ENCODE measurements around the gene MIDN.

MIDN gene

DNA sequence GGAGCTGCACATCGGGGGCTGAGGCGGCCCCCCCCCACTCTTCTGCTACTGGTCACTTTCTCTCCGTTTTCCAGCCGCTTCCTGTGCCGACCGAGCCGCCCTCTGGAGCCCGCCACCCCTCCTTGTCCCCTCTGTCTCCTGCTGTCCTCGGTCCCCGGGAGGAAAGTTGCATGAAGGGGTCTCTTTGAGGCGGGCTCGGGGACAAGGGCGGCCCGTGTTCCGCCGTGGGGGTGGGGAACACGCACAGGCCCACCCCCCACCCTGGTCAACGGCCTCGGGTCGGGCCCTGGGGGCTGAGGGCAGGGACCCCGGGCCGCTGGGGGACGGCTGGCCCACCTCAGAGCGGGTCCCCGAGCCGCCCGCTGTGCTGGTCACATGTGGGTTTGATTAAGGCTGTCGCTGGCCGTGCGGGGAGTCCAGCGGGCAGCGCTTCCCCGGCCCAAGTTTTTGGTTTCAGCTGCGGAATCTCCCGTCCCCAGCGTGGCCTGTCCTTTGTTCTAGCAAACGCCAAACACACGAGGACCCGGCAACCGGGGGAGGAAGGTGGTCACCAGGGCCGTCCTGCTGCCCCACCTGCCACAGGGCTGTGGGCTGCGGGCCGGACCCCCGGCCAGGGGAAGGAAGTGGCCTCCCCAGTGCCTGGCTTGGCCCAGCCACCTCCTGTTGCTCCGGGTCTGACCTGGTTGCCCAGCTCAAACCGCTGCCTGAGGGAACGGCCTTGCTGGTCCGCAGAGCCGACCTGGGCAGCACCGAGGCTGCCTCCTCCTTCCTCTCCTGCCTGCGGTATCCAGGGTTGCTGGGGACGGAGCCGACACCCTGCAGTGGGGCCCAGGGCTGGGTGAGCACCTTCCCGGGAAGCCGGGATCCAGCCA is 39.2 kb downstream of the MIDN start:
- H3K27ac ChIP-seq: no peak overlapping the region
- TF ChIP-seq ZFX (IDR thresholded peaks at IDR 0.05): no peak
- TF ChIP-seq, protein P1, sequence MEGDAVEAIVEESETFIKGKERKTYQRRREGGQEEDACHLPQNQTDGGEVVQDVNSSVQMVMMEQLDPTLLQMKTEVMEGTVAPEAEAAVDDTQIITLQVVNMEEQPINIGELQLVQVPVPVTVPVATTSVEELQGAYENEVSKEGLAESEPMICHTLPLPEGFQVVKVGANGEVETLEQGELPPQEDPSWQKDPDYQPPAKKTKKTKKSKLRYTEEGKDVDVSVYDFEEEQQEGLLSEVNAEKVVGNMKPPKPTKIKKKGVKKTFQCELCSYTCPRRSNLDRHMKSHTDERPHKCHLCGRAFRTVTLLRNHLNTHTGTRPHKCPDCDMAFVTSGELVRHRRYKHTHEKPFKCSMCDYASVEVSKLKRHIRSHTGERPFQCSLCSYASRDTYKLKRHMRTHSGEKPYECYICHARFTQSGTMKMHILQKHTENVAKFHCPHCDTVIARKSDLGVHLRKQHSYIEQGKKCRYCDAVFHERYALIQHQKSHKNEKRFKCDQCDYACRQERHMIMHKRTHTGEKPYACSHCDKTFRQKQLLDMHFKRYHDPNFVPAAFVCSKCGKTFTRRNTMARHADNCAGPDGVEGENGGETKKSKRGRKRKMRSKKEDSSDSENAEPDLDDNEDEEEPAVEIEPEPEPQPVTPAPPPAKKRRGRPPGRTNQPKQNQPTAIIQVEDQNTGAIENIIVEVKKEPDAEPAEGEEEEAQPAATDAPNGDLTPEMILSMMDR (conservative IDR thresholded peaks at IDR 0.05): no peak

DNA sequence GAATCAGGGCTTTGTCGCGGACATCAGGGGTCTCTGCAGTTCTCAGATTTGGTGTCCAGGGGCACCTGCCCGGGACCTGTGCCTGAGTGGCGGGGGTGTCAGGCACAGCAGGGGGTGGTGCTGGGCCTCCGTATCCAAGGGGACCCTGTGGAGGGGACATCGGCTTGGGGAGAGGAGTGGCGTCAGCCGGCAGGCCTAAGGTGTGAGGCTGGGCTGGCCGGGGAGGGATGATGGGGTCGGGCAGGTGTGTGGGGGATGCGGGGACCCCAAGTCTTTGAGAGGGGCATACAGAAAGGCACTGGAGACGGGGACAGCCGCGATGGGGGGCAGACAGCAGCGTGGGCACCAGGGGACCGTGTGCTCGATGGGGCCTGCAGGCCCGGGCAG is 39.8 kb downstream of the MIDN start:
- TF ChIP-seq, protein P1 (conservative IDR thresholded peaks at IDR 0.05): no peak
- no peak for TF ChIP-seq ZFX (IDR thresholded peaks at IDR 0.05)
- H3K27ac ChIP-seq: no peak overlapping the region

DNA sequence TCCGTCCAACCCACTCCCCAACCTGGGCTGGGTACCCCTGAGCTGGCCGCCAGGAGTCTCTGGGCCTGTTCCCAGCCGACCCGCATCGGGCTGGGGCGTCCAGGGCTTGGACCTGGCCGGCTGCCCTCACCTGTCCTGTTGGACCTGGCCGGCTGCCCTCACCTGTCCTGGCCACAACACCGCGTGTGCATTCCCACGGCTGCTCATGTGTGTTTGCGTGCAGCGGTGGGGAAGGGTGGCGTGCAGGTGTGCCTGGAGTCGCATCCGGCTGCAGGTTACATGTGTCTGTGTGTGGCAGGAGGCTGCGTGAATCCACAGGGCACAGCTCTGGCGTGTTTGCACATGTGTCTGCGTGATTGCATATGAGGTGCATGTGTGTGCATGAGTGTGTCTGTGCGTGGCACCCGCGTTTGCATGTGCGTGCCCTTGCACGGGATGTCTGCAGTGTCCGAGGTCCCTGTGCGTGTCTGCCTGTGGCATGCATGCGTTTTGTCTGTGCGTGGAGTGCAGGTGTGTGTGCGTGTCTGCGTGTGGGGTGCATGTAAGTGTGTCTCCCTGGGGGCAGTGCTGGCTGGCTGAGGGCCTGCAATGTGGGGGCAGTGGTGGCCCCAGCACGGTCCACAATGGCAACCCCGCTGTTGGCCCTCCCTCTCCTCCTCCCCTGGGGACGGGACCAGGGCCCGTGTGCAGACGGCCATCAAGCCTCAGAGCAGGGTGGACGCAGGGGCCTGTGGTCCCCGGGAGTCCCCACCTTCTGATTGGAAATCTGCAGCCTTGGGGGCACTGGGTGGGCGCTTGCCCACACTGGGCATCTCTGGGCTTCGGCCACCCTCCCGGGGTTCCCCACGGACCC is 40.7 kb downstream of the MIDN start:
- TF ChIP-seq, protein P1 (conservative IDR thresholded peaks at IDR 0.05): no peak
- no peak for TF ChIP-seq ZFX (IDR thresholded peaks at IDR 0.05)
- no peak overlapping the region for H3K27ac ChIP-seq

DNA sequence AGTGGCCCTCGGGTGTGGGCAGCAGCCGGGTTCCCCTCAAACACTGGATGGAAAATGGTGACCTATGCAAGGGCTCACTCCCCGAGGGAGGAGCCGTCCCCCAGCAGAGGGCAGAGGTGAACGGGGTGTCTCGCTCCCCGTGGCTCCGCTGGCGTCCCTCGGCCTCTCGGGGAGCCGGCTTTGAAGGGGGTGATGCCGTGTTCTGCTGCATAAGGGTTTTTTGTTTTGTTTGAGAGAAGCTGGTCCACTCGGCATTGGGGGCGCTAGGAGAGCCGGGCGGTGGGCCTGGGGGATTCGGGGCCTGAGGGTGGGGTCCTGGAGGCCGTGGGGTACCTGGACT is 41.3 kb downstream of the MIDN start:
- no peak overlapping the region for H3K27ac ChIP-seq
- TF ChIP-seq, protein P1 (conservative IDR thresholded peaks at IDR 0.05): no peak
- TF ChIP-seq ZFX (IDR thresholded peaks at IDR 0.05): no peak

DNA sequence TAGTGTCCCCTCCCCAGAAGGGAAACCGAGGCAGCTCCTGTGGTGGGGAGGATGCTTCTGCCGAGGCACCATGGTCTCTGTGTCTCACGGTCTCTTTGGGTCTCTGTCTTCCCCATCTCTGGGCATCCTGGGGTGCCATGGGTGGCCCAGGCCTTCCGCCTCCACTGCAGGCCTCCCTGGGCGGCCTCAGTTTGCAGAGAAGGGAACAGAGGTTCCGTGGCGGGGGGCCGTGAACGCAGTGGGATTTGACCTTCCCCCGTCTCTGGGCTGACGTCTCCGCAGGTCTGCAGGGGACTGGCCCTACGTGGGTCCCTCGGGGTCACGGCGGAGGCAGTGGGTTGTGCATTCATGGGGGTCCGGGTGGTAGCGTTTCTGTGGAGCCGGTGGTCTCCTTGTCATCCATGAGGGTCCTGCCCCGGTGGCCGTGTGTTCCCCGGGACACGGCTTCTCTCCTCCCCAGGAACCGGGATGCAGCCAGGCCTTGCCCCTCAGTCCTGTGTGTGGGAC is 41.9 kb downstream of the MIDN start:
- no peak overlapping the region for H3K27ac ChIP-seq
- TF ChIP-seq, protein P1 (conservative IDR thresholded peaks at IDR 0.05): no peak
- no peak for TF ChIP-seq ZFX (IDR thresholded peaks at IDR 0.05)

DNA sequence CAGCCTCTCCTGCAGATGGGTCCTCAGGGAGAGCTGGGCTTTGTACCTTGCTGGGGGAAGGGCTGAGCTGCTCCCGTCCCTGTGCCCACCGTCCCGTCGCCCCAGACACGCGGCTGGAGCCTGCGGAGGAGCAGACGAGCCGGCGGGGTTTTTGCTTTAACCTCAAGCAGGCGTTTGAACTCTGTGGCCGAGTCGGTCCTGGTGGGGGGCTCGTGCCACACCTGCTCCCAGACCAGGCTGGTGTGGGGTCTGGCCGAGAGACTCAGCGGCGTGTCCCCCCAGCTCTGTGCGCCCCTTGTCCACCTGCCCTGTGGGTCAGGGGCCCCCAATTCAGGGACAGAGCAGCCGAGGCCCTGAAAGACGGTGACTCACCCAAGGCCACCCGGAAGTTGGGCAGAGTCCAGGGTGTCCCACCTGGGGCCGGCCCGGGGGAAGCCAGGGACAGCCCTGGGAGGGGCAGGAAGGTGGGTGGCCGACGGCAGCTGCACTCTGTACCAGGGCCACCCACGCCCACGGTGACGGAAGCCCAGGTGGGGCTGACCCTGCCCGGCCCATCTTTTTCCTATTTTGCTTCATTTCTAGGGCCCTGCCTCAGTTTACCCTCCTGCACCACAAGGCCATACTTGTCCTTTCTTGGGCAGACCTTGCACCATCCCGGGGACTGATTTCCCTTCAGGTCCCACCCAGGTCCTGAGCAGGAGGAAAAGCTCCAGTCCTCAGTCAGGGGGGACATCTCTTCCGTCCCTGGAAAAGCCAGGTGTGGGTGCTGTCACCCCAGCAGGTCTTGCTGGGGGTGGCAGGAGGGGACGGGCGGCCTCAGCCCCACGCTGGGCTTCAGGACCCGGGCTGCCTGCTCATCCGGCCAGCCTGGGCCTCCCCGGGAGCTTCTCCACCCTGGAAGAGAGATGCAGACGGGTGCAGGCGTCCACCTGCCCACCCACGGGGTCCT is 42.6 kb downstream of the MIDN start:
- H3K27ac ChIP-seq: no peak overlapping the region
- TF ChIP-seq, protein P1 (conservative IDR thresholded peaks at IDR 0.05): no peak
- TF ChIP-seq ZFX (IDR thresholded peaks at IDR 0.05): no peak
